Suppressor macrophage treated with lipopolysaccharide for 1 hour (primary cell): ENCODE results near the gene NUB1.

Source experiments
- DNase-seq, 3 donors: peaks; one replicate each; pipeline ENCODE4 v3.0.0-alpha.2; 2020 to 2022

NUB1 gene

DNA sequence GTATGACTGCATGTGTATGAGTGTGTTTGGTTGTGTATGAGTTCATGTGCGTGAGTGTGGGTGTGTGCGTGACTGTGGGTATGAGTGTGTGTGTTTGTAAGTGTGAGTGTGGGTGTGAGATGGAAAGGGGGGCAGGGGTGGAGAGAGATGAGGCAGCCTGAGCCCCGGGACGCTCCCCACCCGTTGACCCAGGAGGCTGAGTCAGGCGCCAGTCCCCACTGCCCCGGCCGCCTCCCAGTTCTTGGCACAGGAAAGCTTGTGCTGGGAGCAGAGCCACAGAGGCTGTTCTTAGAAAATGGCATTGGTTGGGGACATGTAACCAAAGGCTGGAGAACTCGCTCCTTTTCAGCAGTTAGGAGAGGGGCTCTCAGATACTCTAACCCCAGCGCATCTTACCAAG lies 27.8 kb upstream of the NUB1 start:
- DNase-seq = peak; percentile 29 to 57 (median 53)

- no peak for DNase-seq
Measured at GRCh38 chr7:151314401-151314800, 27.2 kb upstream of the NUB1 start.

- DNase-seq = peak; percentile 83 to 90 (median 89)
Measured at GRCh38 chr7:151315038-151315655, 26.5 kb upstream of the NUB1 start.

DNA sequence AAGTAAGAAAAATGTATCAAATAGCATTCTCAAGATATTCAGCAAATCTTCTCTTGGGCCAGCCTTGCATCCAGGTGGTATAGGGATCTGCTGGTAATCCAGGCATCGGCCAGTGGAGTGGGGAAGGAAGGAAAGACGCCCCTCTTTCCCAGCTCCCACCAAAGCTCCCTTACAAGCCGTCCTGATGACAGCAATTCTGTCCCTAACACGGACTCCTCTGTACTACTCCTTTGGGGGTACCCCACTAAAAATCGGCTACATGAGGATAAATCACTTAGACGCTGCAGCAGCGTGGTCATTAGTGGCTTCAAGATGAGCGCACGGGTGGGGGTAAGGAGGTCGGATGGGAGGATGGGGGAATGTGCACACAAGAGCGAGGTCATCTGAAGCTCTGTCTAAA lies 24.7 kb upstream of the NUB1 start:
- DNase-seq = no peak

- DNase-seq = no peak
Measured at GRCh38 chr7:151317936-151318335, 23.7 kb upstream of the NUB1 start.

DNA sequence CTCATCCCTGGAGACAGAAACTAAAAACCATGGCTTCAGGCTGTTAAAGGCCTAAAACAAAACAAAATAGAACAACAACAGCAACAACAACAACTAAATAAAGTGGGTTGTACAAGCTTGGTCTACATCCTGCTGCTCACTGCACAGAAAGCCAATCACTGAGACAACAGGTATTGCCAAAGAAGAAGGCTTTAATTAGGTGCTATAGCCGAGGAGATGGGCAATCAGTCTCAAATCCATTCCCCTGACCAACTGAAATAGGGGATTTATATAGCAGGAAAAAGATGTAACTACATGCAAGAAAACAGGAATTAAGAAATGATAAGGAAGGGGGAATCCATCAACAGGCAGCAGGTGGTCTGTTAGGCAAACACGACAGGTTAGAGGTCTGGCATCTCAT lies 22.4 kb upstream of the NUB1 start:
- no peak for DNase-seq

DNA sequence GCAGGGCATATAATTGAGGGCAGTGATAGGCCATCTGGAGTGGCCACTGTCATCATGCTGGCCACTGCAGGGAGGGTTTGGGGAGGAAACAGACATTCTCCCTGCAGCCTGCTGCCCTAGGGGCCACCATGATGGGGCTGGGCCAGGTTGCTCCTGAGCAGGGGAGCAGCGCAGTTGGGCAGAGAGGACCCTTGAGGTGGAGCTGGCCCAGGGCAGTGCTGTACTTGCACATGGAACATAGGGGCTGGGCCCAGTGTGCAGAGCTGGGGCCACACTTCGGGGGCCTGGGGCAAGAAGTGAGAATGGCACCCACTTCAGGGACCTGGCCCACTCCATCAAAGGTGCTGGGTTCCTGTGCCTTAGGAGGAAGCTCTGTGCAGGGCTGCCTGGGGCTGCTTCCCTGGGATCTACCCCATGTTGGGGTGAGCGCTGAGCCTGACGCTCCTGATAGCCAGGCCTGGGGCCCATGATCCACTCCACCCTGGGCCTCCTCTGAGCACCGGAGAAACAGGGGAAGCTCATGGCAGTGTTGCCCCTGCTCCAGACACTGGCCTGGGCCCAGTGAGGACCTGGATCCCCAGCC lies 21.3 kb upstream of the NUB1 start:
- no peak for DNase-seq

DNA sequence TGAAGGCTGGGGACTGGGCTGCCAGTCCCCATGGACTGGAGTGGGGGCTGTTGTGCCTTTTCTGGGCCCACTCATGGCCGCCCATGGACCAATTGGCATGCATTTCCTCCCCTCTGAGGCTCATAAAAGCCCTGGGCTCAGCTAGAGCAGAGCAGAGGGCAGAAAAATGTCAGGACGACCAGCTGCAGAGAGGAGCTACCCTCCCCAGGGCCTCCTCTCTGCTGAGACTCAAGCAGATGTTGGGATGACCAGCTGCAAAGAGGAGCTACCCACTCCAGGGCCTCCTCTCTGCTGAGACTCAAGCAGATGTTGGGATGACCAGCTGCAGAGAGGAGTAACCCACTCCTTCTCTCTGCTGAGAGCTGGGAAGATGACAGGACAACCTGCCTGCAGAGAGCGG lies 20.3 kb upstream of the NUB1 start:
- no peak for DNase-seq

DNA sequence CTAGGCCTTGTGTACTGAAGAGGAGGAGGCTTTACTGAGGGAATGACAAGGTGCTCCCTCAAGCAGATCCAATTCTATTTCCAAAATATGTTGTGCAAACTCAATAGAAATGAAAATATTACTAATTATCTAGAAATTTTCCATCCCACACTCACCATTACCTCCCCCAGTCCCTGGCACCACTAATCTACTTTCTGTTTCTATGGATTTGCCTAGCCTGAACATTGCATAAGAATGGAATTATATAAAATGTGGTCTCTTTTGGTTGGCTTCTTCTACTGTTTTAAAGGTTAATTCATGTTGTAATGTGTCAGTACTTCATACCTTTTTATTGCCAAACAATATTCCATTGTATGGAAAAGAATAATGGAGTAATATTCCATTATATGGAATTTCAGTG lies 18.7 kb upstream of the NUB1 start:
- DNase-seq = peak; percentile 47 to 67 (median 53)

- no peak for DNase-seq
Measured at GRCh38 chr7:151327022-151327421, 14.6 kb upstream of the NUB1 start.

DNA sequence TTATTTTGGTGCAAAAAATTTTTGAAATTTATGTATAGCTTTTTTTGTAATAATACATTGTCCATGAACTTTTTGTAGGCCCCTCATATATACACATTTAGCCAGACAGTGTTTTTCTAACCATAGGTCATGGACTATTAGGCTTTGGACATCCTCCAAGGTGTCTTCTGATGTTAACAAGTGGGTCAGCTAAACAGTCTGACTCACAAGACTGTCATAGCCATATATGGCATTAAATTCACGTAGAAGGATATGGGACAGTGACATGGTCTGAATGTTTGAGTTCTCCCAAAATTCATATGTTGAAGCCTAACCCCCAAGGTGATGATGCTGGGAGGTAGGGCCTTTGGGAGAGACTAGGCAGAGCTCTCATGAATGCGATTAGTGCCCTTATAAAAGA lies 14.0 kb upstream of the NUB1 start:
- DNase-seq = no peak

DNA sequence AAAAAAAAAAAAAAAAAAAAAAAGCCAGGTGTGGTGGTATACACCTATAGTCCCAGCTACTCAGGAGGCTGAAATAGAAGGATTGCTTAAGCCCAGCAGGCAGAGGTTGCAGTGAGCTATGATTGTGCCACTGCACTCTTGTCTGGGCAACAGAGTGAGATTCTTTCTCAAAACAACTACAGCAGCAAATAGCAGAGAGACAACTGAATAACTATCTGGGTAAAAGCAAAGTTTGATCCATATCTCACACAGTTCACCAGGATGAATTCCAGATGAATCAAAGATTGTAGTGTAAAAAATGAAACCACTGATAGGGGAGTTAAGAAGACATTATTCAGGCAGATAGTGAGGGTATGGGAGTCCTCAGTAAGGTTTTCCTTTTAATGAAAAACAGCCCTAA lies 11.4 kb upstream of the NUB1 start:
- DNase-seq = no peak

DNA sequence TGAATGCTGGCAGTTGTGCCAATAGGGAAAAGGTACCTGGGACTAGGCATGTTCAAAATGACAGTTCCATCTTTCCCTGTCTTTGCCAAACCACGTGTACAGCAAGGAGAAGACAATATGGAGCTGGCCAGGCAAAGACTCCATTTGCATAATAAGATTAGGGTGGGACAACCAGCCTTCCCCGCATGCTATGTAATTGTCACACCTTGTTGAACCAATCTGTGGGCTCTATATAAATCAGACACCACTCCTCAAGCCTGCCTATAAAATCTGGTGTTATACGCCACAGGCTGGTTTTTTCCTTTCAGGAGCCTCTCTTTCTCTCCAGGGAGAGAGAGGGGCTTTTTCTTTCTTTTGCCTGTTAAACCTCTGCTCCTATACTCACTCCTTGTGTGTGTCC lies 11.0 kb upstream of the NUB1 start:
- no peak for DNase-seq

- peak in 1 of 3 donors; percentile 22 for DNase-seq
Measured at GRCh38 chr7:151334628-151335027, 7.0 kb upstream of the NUB1 start.

GRCh38 chr7:151336027-151336708 lies 5.4 kb upstream of the NUB1 start:
- DNase-seq = peak; percentile 82 to 91 (median 84)

GRCh38 chr7:151337346-151337745 lies 4.3 kb upstream of the NUB1 start:
- DNase-seq = no peak

GRCh38 chr7:151338809-151339208 lies 2.8 kb upstream of the NUB1 start:
- DNase-seq = no peak

DNA sequence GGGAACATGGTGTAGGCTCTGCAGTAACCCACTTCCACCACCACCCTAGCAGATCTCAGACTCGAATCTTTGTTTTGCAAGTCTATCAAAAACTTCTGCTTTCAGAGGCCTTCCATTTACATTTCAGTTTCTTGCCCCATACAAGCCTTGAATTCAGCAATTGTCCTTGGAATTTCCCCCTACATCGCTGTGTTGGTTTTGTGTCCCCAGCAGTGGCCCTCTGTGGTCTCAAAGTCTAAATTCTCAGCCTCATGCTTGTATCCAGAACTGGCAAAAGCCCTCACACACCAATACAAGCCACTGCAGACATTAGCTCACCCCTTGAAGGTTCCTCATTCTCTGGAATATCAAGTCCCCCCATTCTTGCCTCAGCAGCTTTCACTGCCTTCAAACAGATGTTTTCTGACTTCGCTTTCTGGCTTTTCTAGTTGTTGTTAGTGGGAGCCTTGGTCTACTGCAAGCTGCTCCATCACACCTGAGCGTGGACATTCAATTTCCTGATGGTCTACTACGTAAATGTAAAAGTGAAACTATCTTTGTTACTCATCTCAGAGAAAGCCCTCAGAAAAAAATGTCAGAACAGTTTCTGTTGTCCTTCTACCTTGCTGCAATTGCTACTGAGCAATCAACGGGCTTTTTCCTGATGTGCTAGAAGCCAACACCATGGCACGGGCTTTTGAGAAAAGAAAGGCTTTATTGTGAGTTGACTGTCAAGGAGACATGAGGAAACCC lies 1.8 kb upstream of the NUB1 start:
- DNase-seq = peak; percentile 82 to 92 (median 86)

GRCh38 chr7:151340794-151341356 lies 737 bp upstream of the NUB1 start:
- no peak for DNase-seq

- DNase-seq = peak; percentile 52 to 86 (median 70)
Measured at GRCh38 chr7:151342102-151342646, 562 bp downstream of the NUB1 start.

DNA sequence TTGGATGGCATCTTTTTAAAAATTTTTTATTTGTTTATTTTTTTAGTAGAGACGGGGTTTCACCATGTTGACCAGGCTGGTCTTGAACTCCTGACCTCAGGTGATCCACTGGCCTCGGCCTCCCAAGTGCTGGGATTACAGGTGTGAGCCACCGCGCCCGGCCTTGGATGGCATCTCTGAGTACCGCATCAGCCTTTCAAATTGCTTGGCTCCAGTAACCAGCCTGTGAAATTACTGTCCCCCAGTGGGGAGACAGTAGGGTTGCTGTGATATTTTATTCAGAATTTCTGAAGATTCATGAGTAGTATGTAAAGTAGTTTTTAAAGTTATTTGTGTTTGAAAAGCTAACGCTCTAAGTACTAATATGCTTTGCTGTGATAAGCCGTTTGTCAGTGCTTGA lies 1.2 kb downstream of the NUB1 start:
- peak in 1 of 3 donors; percentile 18 for DNase-seq

- DNase-seq = no peak
Measured at GRCh38 chr7:151343516-151343915, 1.9 kb downstream of the NUB1 start.
